Fibroblast of skin of left biceps (primary cell): Measurements from ENCODE around the gene RPL39L.
"Not testable (repeated sequence)": the region's sequence is repeated elsewhere in the genome, so short reads cannot be mapped to it uniquely, and the experiment has no call there.

Experiments
- DNase-seq, 2 experiments: peaks; one replicate each; pipeline ENCODE4 v3.0.0-alpha.2; 2013; ENCODE audit warnings: low read depth in 2 of 2

Gene RPL39L

DNA sequence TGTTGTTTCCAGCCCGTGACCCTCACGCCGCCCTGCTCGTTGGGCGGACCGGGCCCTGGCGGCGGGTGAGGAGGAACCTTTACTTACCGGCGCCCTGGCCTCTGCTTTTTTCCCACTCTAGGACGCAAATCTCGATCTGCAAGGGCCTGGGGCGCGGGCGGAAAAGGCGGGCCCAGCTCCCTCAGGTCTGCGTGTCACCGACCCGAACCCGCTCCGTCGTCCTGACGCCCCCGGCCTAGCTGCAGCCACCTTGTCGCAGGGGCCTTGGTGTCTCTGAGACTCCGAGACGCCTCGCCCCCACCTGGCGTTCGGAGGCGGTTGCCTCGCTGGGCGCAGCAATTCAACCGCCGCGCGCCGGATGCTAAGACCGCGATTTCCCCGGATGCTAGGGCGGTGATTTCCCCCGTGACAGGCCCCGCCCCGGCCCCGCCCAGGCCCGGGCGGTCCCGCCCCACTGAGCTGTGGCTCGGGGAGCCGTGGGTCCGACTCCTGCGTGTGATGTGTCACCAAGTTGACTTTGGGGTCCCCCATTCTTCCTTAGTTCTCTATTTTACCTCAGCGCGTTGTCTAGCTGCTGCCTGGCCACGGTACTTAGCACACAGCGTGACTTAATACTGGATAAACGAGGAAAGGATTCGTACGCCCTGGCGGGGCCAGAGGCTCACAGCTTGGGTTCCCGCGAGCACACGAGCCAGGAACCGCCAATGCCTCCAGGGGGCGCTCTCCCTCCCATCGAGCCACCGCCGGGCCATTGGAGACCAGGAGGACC lies at the start of gene RPL39L:
RPL39L (minus strand) TSS at position 371 of the 769 bp plus-strand sequence. CDS start 18,196 bp downstream, outside the sequence.
- DNase-seq, result peak; percentile 51 to 56

DNA sequence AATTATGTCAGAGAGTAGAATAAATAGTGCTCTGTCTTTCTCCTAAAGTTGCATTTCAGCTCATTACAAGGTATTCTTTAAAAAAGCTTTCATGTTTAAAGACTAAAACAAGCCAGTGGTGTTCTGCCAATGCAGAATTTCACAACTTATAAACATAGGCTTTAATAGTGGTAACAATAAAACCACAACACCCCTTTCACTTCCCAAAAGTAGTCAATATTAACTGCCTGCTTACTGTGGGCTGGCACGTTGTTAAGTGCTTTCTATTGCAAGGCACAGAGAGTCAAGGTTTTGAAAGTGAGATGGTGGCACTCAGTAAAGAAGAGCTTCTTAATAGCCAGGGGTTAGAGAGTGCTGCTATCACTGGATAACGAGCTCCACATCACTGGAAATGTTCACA lies 49.6 kb upstream of the RPL39L start:
- no peak for DNase-seq

DNA sequence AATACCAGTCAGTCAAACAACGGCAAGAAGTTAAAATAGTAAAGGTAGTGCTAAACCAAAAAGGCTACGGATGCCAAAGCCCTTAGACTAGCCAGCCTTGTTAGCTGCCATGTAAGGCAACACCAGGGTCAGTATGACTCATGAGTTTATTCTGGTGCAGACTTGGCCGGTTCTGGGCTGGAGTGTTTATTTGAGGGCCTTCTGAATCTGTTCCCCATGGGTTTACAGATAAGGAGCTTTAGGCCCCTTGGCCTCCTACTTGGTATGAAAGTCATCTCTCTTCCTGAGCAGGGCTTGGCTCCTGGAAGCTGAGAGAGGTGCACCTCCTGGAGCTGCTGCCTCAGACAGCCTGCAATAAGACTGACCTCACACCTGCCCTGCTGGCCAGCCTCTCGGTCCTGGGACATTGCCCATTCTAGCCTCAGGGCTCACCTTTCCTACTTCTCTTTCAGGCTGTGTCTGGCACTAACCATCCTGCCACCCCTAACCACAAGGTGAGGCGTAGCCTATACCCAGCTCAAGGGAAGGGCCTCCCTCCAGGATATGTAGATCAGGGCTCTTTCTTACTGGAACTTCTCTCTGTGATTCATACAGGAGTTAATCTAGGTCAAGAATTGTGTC lies 47.6 kb upstream of the RPL39L start:
- DNase-seq, result peak in 1 of 2 experiments; percentile 24

DNA sequence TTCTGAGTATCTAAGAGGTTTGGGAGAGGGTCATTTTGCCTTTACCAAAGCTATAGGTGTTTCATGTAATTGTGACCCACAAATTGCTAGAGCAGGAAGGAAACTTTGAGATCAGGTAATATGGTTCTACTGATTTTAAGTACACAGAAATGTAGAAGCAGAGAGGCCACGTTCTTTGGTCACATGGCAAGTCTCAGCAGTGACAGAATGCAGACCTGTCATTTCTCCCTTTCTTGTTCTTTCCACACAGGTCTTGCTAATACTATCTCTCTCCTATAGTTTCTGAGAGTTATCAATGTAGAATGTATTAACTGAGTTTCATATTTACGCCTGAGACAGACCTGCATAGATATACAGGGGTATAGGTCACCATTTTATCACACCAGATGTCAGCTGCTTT lies 47.1 kb upstream of the RPL39L start:
- DNase-seq, result no peak

DNA sequence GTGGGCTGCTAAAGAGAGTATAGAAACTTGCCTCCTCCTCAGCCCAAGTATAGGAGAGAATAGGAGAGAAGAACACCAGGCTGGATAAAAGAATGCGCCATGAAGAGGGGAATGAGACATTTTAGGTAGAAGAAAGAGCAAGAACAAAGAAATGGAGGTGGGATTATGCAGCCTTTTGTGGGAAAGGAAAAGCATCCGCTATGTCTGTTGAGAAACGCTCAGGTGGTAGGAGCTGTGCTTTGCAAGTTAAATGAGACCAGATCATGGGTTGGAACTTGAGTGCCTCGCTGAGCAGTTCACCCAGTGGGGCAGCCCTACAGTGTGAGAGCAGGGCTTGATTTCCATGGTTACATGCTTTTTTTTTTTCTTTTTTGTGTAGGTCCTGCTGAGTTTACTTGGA lies 46.5 kb upstream of the RPL39L start:
- no peak for DNase-seq

DNA sequence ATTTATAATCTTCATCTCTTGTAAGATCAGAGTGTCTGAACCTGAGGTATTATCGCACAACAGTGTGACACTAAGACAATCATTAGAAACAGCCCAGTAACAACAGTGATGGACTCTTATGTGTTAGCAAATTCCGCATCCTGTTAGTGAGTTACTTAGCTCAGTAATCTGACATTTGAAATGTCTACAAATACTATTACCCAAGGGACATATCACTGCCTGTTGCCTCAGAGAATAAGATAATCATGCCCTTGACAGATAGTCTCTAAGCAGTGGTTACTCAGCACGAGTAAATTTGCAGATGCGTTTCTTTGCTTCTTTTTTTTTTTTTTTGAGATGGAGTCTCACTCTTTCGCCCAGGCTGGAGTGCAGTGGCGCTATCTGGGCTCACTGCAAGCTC lies 44.6 kb upstream of the RPL39L start:
- DNase-seq, result no peak

DNA sequence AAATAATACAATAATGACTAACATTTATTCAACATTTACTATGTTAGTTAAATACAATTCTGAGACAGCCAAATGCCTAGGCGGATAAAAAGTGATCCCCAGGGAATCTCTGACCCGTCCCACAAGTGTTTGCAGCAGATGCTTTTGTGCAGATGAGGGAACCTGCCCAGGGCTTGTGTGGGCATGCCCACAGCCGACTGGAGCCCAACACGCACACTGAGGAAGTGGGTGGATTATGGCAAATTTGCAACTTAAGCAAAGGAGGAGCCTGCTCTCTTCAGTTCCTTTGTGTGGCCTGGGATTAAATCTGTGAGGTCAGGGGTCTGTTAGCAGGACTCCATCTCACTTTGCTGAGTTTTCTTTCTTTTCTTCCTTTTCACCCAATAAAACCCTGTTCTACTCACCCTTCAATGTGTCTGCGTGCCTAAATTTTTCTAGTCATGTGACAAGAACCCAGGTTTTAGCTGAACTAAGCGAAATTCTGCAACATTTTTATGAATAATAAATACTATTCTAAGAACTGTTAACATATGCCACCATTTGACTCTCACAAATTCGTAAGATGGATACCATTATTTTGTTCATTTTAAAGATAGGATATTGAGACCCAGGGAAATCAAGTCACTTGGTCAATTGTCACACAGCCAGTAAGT lies 44.0 kb upstream of the RPL39L start:
- no peak for DNase-seq

DNA sequence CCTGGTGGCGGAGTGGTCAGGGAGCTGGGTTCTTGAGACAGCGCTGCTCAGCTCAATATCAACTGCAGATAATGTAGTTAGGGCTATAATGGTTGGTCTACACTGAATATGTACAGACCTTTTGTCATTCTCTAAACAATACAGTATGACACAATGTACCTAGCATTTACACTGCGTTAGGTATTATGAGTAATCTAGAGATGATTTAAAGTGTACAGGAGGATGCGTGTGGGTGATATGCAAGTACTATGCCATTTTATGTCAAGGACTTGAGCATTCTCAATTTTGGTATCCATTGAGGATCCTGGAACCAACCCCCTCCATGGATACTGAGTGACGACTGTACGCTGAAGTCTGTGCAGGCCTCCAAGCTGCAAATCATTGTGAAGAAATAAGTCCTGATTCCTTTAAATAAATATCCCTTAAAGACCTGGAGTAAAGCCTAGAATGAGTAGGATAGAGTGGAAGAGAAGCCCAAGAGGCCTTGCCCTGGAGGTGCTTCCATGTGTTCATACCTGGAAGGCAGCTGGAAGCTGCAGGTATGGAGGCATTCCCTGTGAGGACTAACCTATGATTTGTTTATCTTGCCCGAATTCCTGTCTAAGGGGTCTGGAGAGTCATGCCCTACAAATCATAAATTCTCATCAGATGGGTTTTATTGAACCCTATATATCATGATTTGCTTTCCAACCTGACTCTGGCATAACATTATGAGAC lies 42.3 kb upstream of the RPL39L start:
- DNase-seq, result no peak

DNA sequence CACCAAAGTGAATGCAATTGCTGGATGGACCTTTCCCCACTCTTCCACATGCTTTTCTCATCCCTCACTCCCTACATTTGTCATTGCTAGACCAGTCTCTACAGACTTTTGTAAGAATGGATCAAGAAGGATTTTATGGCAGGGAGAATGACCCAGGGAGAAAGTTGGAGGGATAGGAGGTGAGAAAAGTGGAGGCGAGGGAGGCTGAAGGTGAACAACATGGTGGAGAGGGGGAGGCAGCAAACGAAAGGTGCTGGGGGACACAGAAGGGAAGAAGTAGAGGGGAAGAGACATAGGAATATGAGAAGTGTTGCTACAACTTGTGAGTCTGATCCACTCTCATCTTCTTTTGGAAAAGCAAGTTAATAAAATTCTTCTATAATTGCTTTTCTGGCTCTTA lies 33.6 kb upstream of the RPL39L start:
- no peak for DNase-seq

DNA sequence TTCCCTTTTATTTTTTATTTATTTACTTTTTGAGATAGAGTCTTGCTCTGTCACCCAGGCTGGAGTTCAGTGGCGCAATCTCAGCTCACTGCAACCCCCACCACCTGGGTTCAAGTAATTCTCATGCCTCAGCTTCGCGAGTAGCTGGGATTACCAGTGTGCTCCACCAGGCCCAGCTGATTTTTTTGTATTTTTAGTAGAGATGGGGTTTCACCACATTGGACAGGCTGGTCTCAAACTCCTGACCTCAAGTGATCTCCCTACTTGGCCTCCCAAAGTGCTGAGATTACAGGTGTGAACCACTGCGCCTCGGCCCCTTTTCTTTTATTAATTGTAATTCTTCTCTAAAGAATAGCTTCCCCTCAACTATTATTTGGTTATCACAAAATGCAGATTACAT lies 31.6 kb upstream of the RPL39L start:
- DNase-seq, result not testable (repeated sequence)

DNA sequence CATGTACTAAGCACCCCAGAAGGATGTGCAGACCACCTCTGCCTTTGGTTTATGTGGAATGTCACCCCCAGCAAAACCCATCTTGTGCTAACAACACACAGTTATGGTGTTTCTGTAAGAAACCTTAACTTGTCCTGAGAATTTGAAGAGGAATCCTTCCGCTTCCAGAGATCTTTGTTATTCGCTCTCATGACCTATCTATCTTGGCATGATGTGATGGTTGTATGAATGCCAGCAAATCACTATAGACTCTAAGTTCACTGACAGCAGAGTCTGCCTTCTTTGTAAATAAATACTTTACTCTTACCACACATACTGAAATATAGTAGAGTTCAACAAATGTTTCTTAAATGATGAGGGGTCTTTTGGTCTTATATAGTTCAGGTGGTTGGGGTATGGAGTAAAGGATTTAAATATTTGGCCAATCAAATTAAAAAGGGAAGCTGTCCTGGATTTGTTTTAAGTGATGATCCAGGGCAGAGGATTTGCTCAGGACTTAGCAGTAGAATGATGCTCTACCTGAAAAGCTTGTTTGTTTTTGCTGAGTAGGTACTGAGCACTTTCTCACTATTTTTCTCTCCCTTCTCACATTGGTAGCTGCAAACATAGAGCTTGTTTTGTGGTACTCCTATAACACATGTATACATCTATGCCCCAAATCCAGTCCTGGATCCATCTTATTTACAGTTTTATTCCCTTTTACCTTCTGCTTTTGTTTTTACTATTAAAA lies 30.1 kb upstream of the RPL39L start:
- peak in 1 of 2 experiments; percentile 13 for DNase-seq

DNA sequence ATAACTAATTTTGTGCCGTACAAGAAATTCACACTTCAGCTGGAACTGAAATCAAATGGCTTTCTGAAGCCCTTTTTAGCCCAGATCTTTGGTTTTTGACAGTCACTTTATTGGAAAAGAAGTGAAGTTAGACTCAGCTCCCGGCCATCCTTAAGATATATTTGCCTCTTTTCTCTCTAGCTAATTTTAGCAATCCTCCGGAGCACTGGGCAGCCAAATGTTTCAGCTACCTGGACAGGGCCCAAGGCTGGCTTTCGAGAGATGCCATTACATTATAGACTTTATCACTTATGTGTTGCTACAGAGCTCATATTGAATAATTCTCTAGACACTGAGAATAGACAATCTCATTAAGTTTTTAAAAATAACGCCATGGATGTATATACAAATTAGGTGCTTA lies 28.5 kb upstream of the RPL39L start:
- DNase-seq, result no peak

DNA sequence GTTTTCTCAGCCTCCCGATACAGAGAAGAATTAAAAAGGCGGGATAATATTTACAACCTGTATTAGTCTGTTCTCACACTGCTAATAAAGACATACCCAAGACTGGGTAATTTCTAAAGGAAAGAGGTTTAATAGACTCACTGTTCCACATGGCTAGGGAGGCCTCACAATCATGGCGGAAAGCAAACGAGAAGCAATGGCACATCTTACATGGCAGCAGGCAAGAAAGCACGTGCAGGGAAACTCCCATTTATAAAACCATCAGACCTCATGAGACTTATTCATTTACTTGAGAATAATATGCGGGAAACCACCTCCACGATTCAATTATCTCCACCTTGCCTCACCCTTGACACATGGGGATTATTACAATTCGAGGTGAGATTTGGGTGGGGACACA lies 27.5 kb upstream of the RPL39L start:
- no peak for DNase-seq

DNA sequence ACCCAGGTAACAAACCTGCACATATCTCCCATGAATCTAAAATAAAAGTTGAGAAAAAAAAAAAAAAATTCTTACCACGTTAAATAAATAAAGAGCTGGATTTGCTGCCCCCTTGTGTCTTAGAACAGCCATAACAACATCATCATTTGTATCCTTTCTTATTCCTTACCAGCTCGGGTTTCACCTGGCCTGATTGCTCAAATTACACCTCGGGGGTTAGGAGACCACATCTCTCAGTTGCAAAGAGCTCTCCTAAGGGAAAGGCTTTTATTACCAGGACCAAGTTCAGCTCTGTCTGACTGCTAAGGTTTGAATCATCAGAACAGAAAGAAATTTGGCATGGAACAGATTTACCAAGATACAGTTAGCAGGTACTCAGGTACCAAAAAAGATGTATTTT lies 25.8 kb upstream of the RPL39L start:
- DNase-seq, result peak in 1 of 2 experiments; percentile 22

DNA sequence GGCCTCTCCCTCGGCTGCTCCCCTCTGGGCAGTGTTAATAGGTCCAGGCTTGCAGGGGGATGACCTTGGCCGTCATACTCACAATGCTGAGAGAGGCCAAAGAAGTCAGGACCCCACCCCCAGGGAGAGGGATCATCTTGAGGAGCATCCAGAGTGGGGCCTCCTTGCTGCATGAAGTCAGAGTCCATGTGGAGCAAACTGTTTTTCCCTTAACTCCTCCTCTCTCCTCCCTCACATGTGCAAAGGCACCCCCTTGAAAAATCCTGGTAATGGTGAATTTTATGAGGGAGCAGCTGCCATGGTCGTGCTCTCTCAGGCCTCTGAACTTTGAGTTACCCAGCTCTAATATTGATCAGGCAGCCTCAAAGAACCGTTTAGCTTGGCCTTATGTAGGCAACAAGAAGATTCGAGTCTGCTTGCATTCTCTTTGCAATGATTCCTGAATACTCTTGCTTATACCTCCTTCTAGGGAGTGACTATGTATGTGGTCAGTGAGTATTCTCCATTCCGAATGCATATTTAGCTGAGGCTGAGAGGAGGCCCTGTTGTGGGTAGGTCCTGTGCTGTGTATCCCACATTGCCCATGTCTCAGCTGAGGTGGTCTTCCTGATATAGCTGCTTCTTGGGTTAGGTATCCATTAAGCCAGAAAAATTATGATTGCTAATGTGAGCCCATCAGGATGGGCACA lies 23.1 kb upstream of the RPL39L start:
- no peak for DNase-seq

DNA sequence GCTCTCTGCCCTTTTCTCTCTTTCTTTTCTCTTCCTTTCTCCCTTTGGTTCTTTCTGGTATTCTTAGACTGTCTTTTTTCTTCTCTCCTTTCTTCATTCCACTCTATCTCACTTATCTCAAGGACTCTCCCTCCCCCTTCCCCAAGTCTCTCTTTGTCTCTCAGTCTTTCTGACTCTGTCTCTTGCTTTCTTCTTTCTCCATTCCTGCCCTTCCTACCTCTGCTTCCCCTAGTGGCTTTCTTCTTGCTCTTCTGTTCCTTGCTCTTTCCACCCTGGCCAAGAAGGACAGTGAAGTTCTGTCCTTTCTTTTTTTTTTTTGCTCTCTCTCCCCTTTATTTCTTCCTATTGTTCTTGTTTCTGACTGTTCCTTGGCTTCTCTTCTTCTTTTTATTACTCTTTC lies 22.3 kb upstream of the RPL39L start:
- no peak for DNase-seq

DNA sequence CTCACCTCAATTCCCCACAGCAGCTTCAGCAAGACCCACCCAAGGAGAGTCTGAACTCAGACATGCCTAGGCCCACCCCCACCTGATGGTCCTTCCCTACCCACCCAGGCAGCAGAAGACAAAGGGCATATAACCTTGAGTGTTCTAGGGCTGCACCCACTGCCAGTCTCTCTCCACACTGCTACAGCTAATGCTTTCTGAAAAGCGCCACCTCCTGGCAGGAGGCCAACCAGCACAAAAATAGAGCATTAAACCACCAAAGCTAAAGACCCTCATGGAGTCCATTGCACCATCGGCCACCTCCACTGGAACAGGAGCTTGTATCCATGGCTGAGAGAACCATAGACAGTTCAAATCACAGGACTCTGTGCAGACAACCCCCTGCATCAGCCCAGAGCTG lies 11.3 kb upstream of the RPL39L start:
- no peak for DNase-seq

DNA sequence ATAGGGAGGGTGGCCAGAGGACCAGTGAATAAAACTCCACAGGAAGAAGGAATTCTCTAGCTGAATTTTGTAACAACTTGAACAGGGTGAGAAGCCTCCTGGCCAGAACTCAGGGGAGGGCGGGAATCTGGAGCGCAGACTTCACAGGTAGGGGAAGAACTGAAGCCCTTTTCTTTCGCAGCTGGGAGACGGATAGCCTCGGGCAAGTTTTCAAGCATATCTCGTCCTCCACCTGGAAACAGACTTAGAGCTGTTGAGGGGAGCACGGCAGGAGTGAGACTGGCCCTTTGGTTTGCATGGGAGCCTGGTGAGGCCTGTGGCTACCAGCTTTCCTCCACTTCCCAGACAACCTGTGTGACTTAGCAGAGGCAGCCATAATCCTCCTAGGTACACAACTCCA lies 10.9 kb upstream of the RPL39L start:
- DNase-seq, result no peak

DNA sequence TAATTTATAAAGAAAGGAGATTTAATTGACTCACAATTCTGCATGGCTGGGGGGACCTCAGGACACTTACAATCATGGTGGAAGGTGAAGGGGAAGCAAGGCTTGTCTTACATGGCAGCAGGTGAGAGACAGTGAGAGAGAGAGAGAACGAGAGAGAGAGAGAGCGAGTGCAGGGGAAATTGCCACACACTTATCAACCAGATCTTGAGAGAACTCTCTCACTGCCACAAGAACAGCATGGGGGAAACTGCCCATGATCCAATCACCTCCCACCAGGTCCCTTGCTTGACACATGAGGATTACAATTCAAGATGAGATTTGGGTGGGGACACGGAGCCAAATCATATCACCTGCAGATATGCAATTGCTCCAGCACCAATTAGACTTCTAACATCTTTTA lies 7.1 kb upstream of the RPL39L start:
- no peak for DNase-seq

DNA sequence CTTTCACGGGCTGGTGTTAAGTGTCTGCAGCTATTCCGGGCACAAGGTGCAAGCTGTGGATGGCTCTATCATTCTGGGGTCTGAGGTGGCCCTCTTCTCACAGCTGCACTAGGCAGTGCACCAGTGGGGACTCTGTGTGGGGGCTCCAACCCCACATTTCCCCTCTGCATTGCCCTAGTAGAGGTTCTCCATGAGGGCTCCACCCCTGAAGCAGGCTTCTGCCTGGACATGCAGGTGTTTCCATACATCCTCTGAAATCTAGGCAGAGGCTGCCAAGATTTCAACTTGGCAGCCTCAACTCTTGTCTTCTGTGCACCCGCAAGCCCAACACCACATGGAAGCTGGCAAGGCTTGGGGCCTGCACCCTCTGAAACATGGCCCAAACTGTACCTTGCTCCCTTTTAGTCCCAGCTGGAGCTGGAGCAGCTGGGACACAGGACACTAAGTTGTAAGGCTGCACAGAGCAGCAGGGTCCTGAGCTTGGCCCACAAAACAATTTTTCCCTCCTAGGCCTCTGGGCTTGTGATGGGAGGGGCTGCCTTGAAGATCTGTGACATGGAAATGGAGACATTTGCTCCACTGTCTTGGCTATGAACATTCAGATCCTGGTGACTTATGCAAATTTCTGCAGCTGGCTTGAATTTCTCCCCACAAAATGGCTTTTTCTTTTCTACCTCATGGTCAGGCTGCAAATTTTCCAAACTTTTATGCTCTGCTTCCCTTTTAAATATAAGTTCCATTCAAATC lies 6.0 kb upstream of the RPL39L start:
- DNase-seq, result no peak
